Epithelial cell of esophagus (primary cell): ENCODE results near the gene RNF114.
"Not testable (repeated sequence)": the region's sequence is repeated elsewhere in the genome, so short reads cannot be mapped to it uniquely, and the experiment has no call there.

Experiments
- DNase-seq: peaks from one replicate; pipeline ENCODE4 v3.0.0; 2010; ENCODE audit warnings: low read depth
- H3K4me3 ChIP-seq: 2 replicates; pipeline ENCODE4 v1.5.1; 2011; ENCODE audit warnings: mild to moderate bottlenecking, low read length, control low read depth
- TF ChIP-seq, protein P1 (sequence below): IDR thresholded peaks from 2 replicates; pipeline ENCODE4 v1.5.1; 2011; ENCODE audit warnings: low read depth, mild to moderate bottlenecking, low read length, control low read depth, inconsistent platforms; ENCODE audit not compliant: insufficient read depth; ENCODE audit errors: missing control alignments

RNF114 gene

DNA sequence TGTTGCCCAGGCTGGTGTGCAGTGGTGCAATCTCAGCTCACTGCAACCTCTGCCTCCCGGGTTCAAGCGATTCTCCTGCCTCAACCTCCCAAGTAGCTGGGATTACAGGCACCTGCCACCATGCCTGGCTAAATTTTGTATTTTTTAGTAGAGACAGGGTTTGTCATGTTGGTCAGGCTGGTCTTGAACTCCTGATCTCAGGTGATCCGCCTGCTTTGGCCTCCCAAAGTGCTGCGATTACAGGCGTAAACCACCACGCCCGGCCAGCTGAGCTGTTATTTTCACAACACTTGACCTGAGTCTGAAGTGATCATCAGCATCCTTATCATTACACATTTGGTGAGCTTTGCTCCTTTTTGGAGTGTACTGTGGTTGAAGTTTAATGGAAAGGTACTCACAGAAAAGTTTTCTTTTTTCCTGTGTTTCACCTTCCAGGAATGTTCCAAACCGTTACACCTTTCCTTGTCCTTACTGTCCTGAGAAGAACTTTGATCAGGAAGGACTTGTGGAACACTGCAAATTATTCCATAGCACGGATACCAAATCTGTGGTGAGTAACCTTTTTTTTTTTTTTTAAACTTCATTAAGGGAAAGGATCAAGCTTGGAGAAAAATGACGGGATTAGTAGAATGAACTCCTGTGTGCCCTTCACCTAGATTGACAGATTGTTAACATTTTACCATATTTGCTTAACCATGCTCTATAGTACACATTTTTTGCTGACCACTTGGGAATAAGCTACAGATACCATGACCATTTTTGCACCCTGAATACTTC is 9.7 kb downstream of the RNF114 start:
- no peak for DNase-seq
- no peak overlapping the region for H3K4me3 ChIP-seq
- TF ChIP-seq, protein P1, sequence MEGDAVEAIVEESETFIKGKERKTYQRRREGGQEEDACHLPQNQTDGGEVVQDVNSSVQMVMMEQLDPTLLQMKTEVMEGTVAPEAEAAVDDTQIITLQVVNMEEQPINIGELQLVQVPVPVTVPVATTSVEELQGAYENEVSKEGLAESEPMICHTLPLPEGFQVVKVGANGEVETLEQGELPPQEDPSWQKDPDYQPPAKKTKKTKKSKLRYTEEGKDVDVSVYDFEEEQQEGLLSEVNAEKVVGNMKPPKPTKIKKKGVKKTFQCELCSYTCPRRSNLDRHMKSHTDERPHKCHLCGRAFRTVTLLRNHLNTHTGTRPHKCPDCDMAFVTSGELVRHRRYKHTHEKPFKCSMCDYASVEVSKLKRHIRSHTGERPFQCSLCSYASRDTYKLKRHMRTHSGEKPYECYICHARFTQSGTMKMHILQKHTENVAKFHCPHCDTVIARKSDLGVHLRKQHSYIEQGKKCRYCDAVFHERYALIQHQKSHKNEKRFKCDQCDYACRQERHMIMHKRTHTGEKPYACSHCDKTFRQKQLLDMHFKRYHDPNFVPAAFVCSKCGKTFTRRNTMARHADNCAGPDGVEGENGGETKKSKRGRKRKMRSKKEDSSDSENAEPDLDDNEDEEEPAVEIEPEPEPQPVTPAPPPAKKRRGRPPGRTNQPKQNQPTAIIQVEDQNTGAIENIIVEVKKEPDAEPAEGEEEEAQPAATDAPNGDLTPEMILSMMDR: no peak

DNA sequence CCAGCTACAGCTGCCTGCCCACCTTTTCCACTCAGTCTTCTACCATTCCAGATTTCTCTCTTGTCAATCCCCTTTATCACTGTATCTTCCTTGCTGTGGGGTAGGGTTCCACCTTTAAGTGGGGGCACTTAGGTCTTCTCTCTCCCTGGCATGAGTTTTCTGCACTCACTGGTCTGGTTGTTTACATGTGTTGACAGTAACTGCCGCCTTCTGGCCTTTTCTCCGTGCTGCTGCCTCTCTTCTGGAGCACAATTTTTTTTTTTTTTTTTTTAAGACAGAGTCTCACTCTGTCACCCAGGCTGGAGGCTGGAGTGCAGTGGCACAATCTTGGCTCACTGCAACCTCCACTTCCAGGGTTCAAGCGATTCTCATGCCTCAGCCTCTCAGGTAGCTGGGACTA is 12.0 kb downstream of the RNF114 start:
- DNase-seq: no peak
- H3K4me3 ChIP-seq: no peak overlapping the region
- TF ChIP-seq, protein P1: no peak

DNA sequence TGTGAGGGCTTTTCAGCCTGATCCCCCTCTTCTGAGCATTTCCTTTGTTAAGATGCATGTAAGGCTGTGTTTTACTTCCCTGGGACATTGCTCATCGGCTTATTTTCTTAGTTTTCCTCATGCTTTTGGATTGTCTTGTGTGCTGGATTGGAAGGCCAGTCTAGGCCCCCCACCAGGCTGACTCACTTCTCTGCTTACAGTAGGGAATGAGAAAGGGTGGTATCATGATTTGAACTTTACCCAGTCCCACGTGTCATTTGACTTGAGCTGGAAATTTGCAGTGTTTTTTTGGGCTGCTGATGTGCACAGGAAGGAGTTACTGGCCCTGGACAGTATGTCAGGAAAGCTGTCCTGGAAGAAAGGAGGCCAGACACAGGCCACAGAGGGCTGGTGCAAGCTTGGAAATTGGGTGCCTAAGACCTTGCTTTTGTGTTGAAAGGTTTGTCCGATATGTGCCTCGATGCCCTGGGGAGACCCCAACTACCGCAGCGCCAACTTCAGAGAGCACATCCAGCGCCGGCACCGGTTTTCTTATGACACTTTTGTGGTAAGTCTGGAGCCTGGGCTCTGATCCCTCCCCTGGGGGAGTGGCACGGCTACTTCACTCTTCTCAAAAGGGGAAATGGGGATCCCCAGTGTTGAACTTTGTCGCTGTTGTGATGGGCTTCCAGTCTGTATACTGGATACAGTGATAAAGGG is 12.8 kb downstream of the RNF114 start:
- no peak overlapping the region for H3K4me3 ChIP-seq
- no peak for DNase-seq
- TF ChIP-seq, protein P1: no peak

DNA sequence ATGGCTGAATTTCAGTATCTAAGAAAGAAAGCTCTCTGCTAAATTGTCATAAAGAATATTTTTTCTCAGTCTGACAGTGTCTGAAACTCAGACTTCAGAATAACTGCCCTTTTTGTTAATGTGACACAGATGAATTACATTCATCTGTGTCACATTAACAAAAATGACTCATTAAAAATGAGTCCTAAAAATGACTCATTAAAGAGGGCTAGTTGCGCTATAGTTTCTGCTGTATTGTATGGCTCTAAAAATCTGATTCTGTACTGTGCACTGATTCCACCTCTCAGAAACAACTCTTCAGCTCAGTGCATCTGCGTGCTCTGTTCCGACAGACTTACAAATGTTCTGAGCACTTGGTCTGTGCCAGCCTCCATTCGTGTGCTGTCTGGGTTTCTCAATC is 15.0 kb downstream of the RNF114 start:
- TF ChIP-seq, protein P1: no peak
- no peak overlapping the region for H3K4me3 ChIP-seq
- DNase-seq: peak; percentile 67

DNA sequence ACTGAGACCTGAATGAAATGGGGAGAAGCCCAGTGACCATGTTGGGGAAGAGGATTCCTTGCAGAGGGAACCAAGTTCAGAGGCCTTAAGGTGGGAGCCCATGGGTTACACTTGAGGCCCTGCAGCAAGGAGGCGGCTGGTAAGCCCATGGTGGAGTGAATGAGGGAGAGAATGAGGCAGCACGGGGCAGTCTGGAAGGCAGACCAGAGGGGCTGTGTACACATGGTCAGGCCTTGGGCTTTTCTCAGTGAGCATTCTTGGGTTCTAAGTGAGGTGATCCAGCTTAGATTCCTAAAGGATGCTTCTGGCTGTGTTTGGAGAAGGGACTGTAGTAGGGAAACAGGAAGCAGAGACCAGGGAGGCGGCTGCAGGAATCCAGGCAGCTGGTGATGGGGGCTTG is 19.0 kb downstream of the RNF114 start:
- TF ChIP-seq, protein P1: no peak
- no peak overlapping the region for H3K4me3 ChIP-seq
- no peak for DNase-seq

DNA sequence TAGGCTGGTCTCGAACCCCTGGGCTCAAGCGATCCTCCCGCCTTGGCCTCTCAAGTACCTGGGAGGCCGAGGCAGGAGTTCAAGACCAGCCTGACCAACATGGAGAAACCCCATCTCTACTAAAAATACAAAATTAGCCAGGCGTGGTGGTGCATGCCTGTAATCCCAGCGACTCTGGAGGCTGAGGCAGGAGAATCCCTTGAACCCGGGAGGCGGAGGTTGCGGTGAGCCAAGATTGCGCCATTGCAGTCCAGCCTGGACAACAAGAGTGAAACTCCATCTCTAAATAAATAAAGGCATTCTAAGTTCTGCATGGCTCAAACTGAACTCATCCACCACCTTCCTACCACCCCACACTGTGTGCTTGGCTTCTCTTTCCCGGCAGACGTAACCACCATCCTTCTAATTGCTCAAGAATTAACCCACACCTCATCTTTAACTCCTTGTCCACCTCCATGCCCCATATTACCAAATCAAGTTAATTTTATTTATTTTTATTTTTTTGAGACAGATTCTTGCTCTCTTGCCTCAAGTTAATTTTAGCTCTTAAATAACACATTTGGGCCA is 19.7 kb downstream of the RNF114 start:
- DNase-seq, H3K4me3 ChIP-seq: not testable (repeated sequence)

DNA sequence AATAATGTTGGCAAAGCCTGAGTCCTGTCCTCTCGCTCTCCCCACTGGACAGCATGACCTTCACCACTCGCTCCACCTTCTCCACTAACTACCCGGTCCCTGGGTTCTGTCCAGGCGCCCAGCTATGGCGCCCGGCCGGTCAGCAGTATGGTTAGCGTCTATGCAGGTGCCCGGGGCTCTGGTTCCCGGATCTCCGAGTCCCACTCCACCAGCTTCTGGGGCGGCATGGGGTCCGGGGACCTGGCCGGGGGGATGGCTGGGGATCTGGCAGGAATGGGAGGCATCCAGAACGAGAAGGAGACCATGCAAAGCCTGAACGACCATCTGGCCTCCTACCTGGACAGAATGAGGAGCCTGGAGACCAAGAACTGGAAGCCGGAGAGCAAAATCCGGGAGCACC is 20.5 kb downstream of the RNF114 start:
- no peak for DNase-seq
- TF ChIP-seq, protein P1: no peak
- no peak overlapping the region for H3K4me3 ChIP-seq

DNA sequence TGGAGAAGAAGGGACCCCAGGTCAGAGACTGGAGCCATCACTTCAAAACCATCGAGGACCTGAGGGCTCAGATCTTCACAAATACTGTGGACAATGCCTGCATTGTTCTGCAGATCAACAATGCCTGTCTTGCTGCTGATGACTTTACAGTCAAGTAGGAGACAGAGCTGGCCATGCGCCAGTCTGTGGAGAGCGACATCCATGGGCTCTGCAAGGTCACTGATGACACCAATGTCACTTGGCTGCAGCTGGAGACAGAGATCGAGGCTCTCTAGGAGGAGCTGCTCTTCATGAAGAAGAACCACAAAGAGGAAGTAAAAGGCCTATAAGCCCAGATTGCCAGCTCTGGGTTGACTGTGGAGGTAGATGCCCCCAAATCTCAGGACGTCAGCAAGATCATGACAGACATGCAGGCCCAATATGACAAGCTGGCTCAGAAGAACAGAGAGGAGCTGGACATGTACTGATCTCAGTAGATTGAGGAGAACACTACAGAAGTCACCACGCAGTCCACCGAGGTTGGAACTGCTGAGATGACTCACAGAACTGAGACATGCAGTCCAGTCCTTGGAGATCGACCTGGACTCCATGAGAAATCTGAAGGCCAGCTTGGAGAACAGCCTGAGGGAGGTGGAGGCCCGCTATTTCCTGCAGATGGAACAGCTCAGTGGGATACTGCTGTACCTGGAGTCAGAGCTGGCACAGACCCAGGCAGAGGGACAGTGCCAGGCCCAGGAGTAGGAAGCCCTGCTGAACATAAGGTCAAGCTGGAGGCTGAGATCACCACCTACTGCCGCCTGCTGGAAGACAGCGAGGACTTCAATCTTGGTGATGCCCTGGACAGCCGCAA is 21.1 kb downstream of the RNF114 start:
- DNase-seq, H3K4me3 ChIP-seq: not testable (repeated sequence)
